GM12873 (cell line): ENCODE measurements around the gene IRAK2.

ENCODE experiments used
- TF ChIP-seq, protein P1 (sequence below): IDR thresholded peaks from 2 replicates; pipeline ENCODE4 v1.5.1; 2012; ENCODE audit warnings: low read depth, mild to moderate bottlenecking, moderate library complexity, low read length, control low read depth; ENCODE audit not compliant: insufficient read depth; ENCODE audit errors: missing control alignments

IRAK2 gene

DNA sequence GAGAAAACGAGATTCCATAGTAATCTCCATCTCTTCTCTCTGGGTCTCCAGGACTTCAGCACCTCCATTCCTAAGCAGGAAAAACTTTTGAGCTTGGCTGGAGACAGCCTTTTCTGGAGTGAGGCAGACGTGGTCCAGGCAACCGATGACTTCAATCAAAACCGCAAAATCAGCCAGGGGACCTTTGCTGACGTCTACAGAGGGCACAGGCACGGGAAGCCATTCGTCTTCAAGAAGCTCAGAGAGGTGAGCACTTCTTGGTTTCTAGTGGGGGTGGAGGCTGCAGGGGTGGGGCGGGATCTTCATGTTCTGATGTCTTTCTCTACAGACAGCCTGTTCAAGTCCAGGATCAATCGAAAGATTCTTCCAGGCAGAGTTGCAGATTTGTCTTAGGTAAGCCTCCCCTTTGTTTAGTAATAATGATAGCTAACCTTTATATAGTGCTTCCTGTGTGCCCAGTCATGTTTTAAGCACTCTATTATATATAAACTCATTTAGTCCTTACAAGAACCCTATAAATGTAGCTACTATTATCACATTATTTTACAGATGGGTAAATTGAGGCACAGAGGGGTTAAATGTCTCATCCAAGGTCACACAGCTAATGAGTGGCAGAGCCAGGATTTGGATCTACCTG lies 48.6 kb downstream of the IRAK2 start:
- TF ChIP-seq, protein P1, sequence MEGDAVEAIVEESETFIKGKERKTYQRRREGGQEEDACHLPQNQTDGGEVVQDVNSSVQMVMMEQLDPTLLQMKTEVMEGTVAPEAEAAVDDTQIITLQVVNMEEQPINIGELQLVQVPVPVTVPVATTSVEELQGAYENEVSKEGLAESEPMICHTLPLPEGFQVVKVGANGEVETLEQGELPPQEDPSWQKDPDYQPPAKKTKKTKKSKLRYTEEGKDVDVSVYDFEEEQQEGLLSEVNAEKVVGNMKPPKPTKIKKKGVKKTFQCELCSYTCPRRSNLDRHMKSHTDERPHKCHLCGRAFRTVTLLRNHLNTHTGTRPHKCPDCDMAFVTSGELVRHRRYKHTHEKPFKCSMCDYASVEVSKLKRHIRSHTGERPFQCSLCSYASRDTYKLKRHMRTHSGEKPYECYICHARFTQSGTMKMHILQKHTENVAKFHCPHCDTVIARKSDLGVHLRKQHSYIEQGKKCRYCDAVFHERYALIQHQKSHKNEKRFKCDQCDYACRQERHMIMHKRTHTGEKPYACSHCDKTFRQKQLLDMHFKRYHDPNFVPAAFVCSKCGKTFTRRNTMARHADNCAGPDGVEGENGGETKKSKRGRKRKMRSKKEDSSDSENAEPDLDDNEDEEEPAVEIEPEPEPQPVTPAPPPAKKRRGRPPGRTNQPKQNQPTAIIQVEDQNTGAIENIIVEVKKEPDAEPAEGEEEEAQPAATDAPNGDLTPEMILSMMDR = no peak

DNA sequence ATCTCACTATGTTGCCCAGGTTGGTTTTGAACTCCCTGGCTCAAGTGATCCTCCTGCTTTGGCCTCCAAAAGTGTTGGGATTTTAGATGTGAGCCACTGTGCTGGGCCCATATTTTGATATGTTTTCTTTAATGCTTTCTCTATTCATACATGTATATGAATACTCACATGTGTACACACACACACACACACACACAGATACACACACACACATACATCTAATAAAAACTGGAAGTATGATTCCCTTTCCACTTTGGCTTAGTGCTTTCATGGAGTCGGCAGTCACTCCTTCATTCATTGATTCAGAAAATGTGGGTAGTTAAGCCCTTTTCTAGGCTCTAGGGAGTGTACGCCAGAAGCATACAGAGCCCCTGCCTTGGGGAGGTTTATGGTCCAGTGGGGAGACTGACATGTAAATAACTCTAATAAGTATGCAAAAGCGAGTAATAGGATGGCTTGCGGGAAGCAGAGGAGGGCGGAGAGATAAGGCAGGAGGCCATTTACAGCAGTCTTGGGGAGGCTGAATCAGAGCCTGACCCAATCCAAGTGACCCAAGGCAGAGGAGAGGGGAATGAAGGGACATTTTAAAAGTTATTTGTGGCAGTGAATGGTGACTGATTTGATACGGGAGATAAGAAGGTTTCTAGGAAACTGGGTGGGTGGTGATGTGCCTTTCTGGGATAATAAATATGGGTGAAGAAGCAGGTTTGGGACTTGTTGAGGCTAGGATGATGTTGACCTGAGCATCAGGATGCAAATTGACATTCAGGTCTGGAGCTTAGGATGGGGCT lies 51.1 kb downstream of the IRAK2 start:
- TF ChIP-seq, protein P1 = no peak

DNA sequence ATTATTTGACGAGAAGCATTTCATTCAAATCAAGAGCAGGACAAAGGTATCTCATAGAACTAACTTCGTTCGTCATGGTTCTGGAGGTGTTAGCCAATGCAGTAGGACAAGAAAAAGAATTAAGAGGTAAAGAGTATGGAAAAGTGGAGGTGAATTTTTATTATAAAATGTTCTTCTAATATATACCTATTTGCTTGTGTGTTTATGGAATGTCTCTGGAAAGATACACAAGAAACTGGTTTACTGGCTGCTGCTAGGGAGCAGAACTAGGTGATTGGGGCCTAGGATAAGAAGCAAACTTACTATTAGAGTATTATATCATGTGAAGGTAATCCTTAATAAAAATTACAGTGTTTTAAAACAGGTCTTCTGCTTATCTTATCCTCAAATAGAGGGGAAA lies 52.6 kb downstream of the IRAK2 start:
- TF ChIP-seq, protein P1 = no peak

DNA sequence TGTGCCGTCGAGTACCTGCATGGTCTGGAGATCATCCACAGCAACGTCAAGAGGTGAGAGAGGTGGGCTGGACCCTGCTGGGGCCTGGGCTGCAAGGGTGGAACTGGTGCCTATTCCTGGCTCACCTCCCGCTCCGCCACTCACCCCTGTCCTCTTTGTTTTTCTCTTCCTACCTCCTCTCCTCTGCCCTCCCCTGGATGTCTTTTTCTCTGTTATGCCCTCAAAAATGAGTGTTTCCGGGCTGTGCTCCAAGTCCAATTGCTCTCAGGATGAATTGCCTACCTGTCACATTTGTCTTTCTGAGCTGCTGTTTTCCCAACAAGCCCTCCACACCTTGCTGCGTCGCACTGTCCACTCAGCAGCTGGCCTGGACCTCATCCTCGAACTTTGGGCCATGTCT lies 55.0 kb downstream of the IRAK2 start:
- TF ChIP-seq, protein P1 = no peak

DNA sequence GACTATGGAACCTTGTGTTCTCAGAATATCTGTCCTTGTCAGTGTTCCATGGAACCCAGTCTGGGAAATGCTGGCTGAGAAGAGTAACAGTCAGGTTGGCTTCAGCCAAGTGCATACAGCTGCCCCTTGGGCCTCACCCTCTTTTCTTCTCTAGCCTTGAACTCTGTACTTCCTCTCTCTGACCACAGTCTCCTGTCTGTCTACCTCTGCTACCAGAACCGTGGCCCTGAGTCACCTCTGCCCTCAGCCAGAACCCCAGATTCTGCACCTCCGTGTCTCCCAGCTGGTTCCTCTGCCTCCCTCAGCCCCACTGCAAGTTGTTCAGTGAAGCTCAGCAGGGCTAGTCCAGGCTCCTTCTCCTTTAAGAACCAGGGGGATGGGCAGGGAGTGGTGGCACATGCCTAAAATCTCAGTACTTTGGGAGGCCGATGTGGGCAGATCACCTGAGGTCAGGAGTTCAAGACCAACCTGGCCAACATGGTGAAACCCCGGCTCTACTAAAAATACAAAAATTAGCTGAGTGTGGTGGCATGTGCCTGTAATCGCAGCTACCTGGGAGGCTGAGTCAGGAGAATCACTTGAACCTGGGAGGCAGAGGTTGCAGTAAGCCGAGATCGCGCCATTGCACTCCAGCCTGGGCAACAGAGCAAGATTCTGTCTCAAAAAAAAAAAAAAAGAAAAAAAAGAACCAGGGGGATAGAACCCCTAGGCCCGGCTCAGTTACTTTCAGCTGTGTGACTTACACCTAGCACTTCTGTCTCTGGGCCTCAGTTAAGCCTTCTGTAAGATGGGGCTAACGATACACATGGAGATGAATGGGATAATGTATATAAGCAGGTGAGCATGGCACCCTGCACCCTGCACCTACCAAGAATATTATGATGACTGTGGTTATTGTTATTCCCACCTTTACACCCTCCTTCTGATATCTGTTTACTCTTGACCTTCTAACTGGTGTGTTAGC lies 59.2 kb downstream of the IRAK2 start:
- TF ChIP-seq, protein P1 = no peak

DNA sequence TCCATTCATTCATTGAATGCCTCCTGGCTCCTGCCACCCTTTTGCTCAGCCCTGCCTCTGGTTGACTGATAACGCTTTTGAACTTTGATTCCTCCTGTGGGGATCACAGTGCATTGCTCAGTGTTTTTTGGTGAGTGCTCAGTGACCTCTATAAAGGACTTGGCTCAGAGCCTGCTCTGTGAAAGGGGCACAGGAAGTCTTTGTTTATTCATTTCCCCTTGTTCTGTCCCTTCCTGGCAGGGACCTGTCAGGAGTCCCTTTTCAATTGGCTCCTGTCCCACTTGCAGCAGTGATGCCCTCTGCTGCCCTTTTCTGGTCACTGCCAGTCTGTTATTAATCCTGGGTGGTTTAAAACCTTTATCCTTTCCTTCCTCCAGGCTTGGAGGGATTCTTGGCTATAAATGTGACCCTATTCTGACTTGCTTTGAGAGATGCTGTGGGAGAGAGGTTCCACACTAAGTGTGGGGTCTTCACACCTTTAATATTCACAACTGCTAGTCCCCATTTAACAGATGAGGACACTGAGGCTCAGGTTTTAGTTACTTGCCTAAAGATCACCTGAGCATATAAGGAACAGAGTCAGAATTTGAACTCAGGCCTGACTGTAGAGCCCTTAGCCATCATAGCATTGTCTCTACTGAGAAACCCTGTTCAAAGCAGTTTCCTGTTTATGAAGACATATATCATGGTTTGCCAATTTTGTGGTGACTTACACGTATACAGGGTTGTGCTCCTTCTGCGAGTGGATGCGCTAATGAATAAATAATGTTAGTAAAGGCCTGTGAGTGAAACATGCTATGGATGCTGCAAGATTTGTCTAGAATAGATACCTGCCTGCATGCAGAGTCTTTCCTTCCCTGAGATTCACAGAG lies 60.3 kb downstream of the IRAK2 start:
- TF ChIP-seq, protein P1 = peak; percentile 82
